ENCODE measurements around the gene MAN1B1.
"Not testable (repeated sequence)": the region's sequence is repeated elsewhere in the genome, so short reads cannot be mapped to it uniquely, and the experiment has no call there.

The MAN1B1 gene

DNA sequence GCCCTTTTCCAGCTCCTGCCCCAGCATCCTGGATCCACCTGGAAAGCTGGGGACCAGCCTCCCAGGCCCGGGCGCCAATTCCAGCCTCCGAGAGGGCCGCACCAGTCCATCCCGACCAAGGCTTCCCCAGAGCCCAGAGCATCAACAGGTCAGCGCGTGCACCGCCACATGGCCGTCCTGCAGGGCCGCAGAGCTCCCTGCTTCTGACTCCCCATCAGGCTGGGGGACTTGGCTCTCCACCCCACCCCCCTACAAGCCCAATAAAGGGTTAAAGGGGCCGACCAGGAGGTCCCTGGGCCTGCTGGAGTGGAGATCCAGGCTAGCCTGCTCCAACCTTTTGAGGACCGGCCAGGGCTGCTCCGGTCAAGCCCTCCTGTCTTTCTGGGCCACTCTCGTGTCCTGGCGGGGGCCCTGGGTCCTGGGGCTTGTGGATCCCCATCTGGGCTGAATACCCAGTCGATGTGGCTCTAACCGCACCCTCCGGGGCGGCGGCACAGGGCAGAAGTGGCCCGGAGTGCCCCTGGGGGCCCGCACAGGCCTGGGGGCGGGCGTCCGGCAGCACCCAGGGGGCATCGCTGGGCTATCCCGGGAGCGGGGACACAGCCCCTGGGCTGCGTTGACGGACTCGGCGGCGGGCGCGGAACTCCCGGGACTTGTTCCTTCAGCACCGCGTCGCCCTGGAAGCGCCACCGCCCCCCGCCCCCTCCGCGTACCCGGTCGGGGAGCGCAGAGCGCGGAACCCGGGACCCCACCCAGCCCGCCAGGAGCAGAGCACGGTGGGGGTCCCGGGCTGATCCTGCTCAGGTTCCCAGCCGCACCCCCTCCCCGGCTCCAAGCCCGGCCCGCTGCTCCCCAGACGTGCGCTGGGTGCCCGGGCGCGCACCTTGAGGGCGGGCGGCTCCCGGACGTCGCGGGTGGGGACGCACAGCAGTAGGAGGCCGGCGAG, 33.5 kb upstream of the MAN1B1 start:
- DNase-seq (ENCODE audit: low spot score): no peak

DNA sequence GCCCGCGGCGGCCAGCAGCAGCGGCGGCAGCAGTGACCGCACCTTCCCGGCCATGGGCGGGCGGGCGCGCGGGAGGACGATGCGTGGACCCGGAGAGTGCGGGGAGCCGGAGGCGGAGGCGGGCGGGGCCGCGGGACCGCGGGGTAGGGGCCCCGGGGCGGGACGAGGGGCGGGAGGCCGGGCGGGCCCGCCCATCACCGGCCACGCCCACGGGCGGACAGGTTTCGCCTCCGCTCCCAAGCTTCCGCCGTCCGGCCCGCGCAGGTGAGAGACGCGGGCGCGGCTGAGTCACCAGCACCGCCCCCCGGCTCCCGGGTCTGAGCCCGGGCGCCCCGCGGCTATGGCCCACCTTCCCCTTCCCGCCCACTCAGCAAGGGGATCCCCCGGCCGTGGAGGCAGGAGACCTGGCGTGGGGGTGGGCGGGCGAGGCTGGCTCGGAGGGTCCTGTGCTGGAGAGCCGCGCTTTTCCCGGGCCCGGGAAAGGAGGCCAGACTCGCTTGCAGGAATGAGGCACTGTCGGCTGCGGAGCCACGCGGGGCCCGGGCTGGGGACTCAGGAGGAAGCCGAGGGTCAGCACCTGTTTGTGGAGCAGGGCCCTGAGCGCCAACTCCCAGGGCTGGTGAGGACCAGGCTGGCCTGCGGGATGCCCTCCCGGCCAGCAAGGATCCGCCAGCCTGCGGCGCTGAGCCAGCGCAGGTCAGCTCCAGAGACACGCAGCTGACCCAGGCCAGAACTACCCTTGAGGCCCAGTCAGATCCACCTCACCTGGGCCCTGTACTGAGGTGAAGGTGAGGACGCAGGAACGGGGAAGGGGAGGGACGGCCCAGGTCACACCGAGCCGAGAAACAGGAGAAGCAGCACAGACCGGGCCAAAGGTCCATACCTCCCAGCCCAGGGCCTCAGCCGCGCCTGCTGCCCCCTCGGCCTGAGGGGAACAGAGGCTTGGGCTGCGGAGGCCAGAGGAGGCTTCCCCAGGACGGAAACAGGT, 32.5 kb upstream of the MAN1B1 start, which contains the start of gene ENTPD2:
ENTPD2 (minus strand) TSS at position 118 of the 988 bp plus-strand sequence; CDS start at position 54, 64 bp downstream.
- peak; percentile 82 for DNase-seq (ENCODE audit: low spot score)

DNA sequence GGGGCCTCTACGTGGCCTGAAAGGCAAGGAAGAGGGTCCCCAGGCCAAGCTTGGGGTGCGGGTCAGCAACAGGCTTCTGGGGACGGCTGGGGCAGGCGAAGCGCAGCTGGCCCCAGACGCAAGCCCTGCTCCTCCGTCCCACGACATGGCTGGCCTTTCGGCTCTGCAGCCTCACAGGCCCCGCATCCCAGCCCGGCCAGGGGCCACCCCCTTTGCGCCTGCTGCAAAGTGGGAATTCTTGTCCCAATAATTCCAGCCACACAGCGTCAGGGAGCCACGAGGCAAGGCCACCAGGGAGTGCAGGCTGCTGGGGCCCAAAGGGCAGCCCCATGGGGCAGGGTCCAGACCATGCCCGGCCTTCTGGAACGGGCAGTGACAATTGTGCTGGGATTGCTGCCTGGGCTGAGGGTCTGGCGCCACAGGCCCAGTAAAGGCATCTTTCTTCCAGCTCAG, 31.8 kb upstream of the MAN1B1 start:
- DNase-seq (ENCODE audit: low spot score): no peak

DNA sequence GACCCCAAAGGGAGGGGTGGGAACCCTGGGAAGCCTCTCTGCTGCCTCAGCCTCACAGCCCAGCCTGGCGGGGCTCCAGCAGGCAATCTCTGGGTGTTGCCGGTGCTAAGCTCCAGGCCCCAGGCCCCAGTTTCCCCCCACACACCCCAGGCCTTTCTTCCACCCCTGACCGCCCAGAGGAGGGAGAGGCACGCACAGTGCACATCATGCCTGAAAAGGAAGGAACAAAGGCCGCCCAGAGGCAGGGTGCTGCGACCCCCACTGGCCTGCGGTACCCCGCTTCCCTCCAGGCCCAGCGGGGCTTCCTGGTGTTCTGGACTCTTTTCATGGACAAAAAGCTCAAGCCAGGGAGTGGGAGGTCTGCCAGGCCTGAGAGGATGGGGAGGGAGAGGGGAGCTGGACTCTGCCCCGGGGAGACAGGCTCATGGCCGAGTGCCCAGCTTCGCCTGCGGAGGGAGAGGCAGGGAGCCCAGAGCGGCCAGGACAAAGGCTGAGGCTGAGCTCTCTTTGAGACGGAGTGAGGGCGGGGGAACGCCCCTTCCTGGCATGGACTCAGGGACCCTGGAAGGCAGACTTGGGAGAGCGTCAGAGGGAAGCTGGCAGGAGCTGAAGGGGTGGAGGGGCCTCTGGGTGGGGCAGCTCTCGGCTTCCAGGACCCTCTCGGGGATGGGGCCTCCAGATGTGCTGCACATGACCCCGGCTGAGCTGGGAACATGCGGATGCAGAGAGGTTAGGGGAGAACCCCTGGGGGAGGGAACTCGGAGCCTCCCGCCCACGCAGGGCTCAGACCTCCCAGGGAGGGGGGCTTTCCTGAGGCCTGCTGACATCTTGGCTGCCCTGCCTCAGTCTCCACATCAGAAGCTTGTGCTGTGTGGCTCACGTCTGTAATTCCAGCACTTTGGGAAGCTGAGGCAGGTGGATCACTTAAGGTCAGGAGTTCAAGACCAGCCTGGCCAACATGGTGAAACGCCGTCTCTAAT, 31.1 kb upstream of the MAN1B1 start:
- DNase-seq (ENCODE audit: low spot score): peak; percentile 49

GRCh38 chr9:137056739-137057415, 29.9 kb upstream of the MAN1B1 start:
- no peak for DNase-seq (ENCODE audit: low spot score)

- DNase-seq (ENCODE audit: low spot score): no peak
Measured at GRCh38 chr9:137057545-137057944, 29.2 kb upstream of the MAN1B1 start.

- no peak for DNase-seq (ENCODE audit: low spot score)
Measured at GRCh38 chr9:137058521-137059234, 28.1 kb upstream of the MAN1B1 start.

DNA sequence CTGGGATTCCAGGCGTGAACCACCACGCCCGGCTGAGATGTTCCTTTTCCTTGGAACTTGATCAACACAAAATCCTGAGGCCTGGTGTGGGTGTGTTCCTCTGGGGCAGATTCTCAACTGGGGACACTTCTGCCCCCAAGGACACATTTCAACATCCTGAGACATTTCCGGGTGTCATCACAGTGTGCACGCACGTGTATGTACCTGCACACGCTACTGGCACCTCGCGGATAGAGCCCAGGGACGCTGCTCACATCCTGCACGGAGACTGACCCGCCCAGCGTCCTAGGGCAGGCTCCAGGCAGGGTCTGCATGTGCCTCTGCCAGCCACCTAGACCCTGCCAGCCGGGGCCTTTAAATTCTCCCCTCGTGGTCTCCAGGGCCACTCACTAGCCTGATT, 24.4 kb upstream of the MAN1B1 start:
- DNase-seq (ENCODE audit: low spot score): no peak

- not testable (repeated sequence) for DNase-seq (ENCODE audit: low spot score)
Measured at GRCh38 chr9:137062798-137063197, 24.0 kb upstream of the MAN1B1 start.

GRCh38 chr9:137063311-137064026, 23.3 kb upstream of the MAN1B1 start:
- DNase-seq (ENCODE audit: low spot score): no peak

GRCh38 chr9:137064027-137064879, 22.5 kb upstream of the MAN1B1 start:
- DNase-seq (ENCODE audit: low spot score): no peak

GRCh38 chr9:137064880-137065164, 22.0 kb upstream of the MAN1B1 start:
- DNase-seq (ENCODE audit: low spot score): no peak

DNA sequence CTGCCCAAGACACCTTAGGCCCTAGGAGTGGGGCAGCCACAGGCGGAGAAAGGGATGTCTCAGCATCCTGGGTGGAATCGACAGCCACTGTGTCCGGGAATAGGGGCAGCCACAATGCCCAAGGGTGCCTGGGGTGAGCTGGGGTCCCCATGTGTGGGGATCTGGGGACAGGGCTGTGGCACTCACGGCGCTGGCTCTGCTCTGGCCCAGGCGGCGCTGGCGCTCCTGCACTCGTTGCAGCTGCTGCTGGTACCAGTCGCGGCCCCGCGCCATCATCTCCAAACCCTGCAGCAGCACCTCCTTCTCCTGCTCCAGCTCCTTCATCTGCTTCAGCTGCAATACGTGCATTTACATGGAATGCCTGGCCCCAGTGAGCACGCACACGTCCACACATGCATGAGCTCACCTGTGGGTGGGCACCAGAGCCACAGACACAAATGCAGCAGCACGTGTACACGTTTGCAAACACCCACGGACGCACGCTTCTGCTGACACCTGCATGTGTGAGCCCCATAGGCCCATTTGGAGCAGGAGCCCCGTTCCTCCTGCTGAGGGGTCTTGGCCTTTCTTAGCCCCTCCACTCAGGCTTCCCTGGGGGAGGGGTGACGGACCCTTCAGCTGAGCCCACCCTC, 21.3 kb upstream of the MAN1B1 start:
- no peak for DNase-seq (ENCODE audit: low spot score)

GRCh38 chr9:137066096-137066861, 20.5 kb upstream of the MAN1B1 start:
- no peak for DNase-seq (ENCODE audit: low spot score)

- peak; percentile 82 for DNase-seq (ENCODE audit: low spot score)
Measured at GRCh38 chr9:137067860-137068538, 18.8 kb upstream of the MAN1B1 start.

Data from LoVo (cell line).